Activated B cell treated with CpG ODN at 0.5 μM for 24 hours (primary cell): ENCODE measurements around the gene SLC9A9. TPM values are rescaled to one million over a fixed set of nuclear protein-coding genes. Genes with fewer than 3 reads are reported as not detected.

Experiments used
- ATAC-seq: fragments of 200-7000 bp; cut with Tn5 transposase; one replicate; pipeline ENCODE4 v1.10.0; 2021; ENCODE audit warnings: low read depth, mild to moderate bottlenecking, moderate library complexity
- CTCF ChIA-PET: fragments of 350-600 bp; sonication (Branson Sonifier 250); formaldehyde crosslinking; loops from one replicate; lab custom pipeline; 2021; ENCODE audit warnings: antibody characterized with exemption; lab: Charles Lee
- POLR2A ChIA-PET: fragments of 350-600 bp; sonication (Branson Sonifier 250); formaldehyde crosslinking; loops from one replicate; lab custom pipeline; 2021; ENCODE audit warnings: antibody characterized with exemption; lab: Charles Lee
- DNase-seq: peaks from one replicate; pipeline ENCODE4 v3.0.0; 2022
- H3K27ac Mint-ChIP-seq: one replicate; pipeline ENCODE4 v1.8.0; 2020; ENCODE audit warnings: mixed read lengths
- H3K27me3 Mint-ChIP-seq: one replicate; pipeline ENCODE4 v1.8.0; 2021; ENCODE audit warnings: mixed read lengths
- H3K36me3 Mint-ChIP-seq: one replicate; pipeline ENCODE4 v1.8.0; 2021; ENCODE audit warnings: low read depth, mixed read lengths
- H3K4me1 Mint-ChIP-seq: one replicate; pipeline ENCODE4 v1.8.0; 2021; ENCODE audit warnings: mixed read lengths
- H3K4me3 Mint-ChIP-seq: one replicate; pipeline ENCODE4 v1.8.0; 2020; ENCODE audit warnings: mild to moderate bottlenecking, mixed read lengths
- H3K9me3 Mint-ChIP-seq: one replicate; pipeline ENCODE4 v1.8.0; 2020; ENCODE audit warnings: mixed read lengths
- intact Hi-C: fragments of 100-400 bp; cut with micrococcal nuclease; formaldehyde crosslinking; loops from one replicate; pipeline ENCODE4 v1.15.1; 2024
- total RNA-seq: library from RNA; stranded (reverse); gene quantifications from 2 replicates; pipeline ENCODE4 v1.2.3, GENCODE V29; 2022
- TF ChIP-seq, protein P1 (sequence below): fragments of 200-600 bp; IDR thresholded peaks from one replicate; pipeline ENCODE4 v1.8.0; 2022; ENCODE audit warnings: antibody characterized with exemption, mild to moderate bottlenecking

Gene SLC9A9
- total RNA-seq, 1 donor from 2014 or later: 9.4 TPM

DNA sequence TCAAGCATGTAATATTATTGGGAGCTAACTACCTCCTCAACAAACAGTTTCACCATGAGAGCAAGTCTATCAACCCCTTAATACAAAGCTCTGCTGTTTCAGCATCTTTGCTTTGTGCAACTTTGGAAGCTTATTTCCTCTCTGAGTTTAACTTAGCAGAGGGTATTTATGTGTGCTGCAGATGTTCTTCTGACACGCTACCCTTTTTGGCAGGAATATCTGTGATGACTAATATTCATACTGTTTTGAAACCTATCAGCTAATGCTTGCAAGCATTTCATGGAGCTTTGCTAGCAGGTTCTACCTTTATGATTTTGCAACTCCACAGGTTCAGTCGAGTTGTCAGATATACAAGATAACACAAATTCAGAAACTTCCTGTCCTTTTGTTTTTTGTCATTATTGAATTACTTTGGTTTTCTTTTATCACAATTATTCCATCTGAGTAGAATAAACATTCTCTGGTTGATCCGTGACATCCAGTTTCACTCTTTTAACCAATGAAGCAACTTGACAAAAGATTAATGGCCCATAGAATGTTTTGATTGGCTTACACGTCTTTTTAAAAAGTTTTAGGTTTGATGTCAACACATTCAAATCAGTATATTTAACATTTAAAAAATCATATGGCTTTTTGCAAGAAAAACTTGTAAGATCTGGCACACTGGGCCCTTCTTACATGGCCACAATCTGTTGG, 1.7 kb upstream of the SLC9A9 start:
- H3K9me3 Mint-ChIP-seq: no peaks in the 10 kb centered on the region
- H3K27ac Mint-ChIP-seq: no peak overlapping the region
- H3K4me1 Mint-ChIP-seq: peaks cover 48% of the 10 kb centered on the region
- no peak overlapping the region for H3K4me3 Mint-ChIP-seq
- ChIA-PET CTCF (interaction anchor here (1.3 to 3.0 kb wide), 2 partner anchors 36 to 121 kb away, joined by 3 to 9 read pairs; no protein-coding TSS in a partner anchor), POLR2A (interaction anchor here (3.1 kb wide), 1 partner anchor 122 kb away, joined by 12 read pairs; the partner anchor contains the start of gene DIPK2A)
- no peak for ATAC-seq
- intact Hi-C loops: loop anchor here (5.0 to 10.0 kb wide), 2 partner anchors 177 to 845 kb away; partner anchors contain the start of gene U2SURP
- H3K27me3 Mint-ChIP-seq: no peaks in the 10 kb centered on the region
- TF ChIP-seq, protein P1, sequence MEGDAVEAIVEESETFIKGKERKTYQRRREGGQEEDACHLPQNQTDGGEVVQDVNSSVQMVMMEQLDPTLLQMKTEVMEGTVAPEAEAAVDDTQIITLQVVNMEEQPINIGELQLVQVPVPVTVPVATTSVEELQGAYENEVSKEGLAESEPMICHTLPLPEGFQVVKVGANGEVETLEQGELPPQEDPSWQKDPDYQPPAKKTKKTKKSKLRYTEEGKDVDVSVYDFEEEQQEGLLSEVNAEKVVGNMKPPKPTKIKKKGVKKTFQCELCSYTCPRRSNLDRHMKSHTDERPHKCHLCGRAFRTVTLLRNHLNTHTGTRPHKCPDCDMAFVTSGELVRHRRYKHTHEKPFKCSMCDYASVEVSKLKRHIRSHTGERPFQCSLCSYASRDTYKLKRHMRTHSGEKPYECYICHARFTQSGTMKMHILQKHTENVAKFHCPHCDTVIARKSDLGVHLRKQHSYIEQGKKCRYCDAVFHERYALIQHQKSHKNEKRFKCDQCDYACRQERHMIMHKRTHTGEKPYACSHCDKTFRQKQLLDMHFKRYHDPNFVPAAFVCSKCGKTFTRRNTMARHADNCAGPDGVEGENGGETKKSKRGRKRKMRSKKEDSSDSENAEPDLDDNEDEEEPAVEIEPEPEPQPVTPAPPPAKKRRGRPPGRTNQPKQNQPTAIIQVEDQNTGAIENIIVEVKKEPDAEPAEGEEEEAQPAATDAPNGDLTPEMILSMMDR: no peak
- peaks cover 6% of the 10 kb centered on the region for H3K36me3 Mint-ChIP-seq
- DNase-seq: no peak

DNA sequence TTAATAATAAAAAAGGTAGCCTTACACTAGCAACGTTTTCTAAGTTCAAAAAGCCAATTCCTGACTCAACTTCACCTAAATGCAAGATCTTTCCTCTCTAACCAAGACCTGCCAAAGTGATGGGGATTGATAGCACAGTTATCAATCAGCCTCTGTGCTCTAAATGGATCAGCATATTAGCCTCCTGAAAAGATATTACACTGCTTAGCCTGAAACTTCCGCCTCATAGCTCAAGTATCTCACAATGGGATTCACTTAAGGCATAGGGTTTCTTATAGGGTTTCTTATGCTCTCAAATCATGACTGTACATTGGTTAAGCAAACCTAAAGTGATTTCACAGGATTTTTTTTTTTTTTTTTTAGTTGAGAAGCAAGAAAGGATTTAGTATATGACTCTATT, 436 bp upstream of the SLC9A9 start:
- peak overlapping the region; percentile 91 for H3K27ac Mint-ChIP-seq
- no peaks in the 10 kb centered on the region for H3K9me3 Mint-ChIP-seq
- peak overlapping the region; percentile 96 for H3K4me3 Mint-ChIP-seq
- ChIA-PET POLR2A (interaction anchor here (2.1 kb wide), 1 partner anchor 123 kb away, joined by 12 read pairs; the partner anchor contains the start of gene DIPK2A), CTCF (interaction anchor here (1.0 to 3.0 kb wide), 3 partner anchors 37 to 122 kb away, joined by 3 to 9 read pairs (median 3); no protein-coding TSS in a partner anchor)
- TF ChIP-seq, protein P1: no peak
- H3K27me3 Mint-ChIP-seq: no peaks in the 10 kb centered on the region
- intact Hi-C loops: loop anchor here (1.0 to 10.0 kb wide), 6 partner anchors 16 to 844 kb away; partner anchors contain the start of gene U2SURP
- DNase-seq (no peak), ATAC-seq (no peak)
- H3K4me1 Mint-ChIP-seq: peaks cover 49% of the 10 kb centered on the region
- H3K36me3 Mint-ChIP-seq: peaks cover 6% of the 10 kb centered on the region

DNA sequence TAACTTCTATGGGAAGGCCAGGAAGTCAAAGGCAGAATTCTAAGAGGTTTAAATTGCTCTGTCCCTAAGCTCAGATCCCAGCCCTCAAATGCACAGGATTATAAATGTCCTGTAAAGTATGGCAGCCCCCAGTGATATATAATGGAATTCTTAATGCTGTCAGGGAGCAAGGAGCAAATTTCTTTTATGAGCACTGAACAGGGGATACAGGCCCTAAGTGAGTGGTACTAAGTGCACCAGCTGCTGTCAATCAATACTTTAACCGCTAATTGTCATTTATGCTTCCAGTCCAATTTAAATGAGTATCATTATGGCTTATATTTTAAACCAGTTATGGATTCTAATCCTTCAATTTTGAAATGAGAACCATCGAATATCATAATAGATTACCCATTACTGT, 4.7 kb downstream of the SLC9A9 start:
- DNase-seq (no peak), ATAC-seq (no peak)
- Mint-ChIP-seq H3K36me3 (peaks cover 6% of the 10 kb centered on the region), H3K27me3 (no peaks in the 10 kb centered on the region), H3K4me1 (peaks cover 50% of the 10 kb centered on the region), H3K9me3 (no peaks in the 10 kb centered on the region), H3K27ac (no peak overlapping the region), H3K4me3 (no peak overlapping the region)
- TF ChIP-seq, protein P1: no peak
- ChIA-PET CTCF (no interaction called here), POLR2A (no interaction called here)
- intact Hi-C loops: loop anchor here (10.0 kb wide), 1 partner anchor 839 kb away; the partner anchor contains the start of gene U2SURP

DNA sequence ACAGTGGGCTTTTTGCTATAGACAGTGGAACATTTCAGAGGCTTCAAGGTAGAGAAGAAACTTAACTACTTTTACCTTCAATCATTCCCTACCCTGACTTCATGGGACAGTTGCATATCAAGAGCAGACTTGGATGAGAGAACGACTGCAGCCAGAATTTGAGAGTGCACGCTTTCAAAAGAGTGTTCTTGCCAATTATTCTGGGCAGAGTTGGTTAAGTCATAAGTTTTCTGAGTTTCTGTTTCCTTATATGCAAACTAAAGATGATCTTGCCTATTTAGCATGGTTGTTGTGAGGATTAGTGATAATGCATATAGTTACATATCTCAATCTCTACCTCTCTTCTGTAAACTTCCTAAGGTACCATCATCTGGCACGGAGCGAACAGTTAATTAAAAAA, 7.6 kb downstream of the SLC9A9 start:
- DNase-seq (no peak), ATAC-seq (no peak)
- ChIA-PET POLR2A (no interaction called here), CTCF (no interaction called here)
- TF ChIP-seq, protein P1: no peak
- Mint-ChIP-seq H3K4me1 (peaks cover 30% of the 10 kb centered on the region), H3K36me3 (no peaks in the 10 kb centered on the region), H3K27ac (no peak overlapping the region), H3K9me3 (no peaks in the 10 kb centered on the region), H3K27me3 (no peaks in the 10 kb centered on the region), H3K4me3 (no peak overlapping the region)
- intact Hi-C loops: loop anchor here (10.0 kb wide), 1 partner anchor 836 kb away; the partner anchor contains the start of gene U2SURP

DNA sequence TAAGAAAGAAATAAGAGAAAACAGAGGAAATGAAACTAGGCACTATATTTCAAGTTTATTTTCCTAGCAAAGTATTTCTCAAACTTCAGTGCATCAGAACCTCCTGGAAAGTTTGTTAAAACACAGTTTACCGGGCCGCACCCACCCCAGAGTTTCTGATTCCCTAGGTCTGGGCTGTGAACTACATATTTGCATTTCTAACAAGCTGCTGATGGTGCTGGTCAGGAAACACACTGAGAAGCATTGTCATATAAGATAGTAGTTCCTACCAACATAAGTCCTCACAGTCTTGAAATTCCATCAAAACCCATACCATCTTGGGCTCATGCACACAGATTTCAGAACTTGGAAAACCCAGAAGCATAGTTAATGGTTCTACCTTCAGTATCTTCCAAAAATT, 8.3 kb downstream of the SLC9A9 start:
- Mint-ChIP-seq H3K36me3 (no peaks in the 10 kb centered on the region), H3K9me3 (no peaks in the 10 kb centered on the region), H3K27me3 (no peaks in the 10 kb centered on the region), H3K27ac (no peak overlapping the region), H3K4me3 (no peak overlapping the region), H3K4me1 (peaks cover 28% of the 10 kb centered on the region)
- TF ChIP-seq, protein P1: no peak
- CTCF ChIA-PET: no interaction called here
- intact Hi-C loops: loop anchor here (10.0 kb wide), 1 partner anchor 835 kb away; the partner anchor contains the start of gene U2SURP
- POLR2A ChIA-PET: no interaction called here
- no peak for ATAC-seq
- DNase-seq: no peak
